SIG-M5 treated with dmso at 0.1 percent for 504 hours (cell line): ENCODE measurements around the gene PCDHGB2.
"Not testable (repeated sequence)": the region's sequence is repeated elsewhere in the genome, so short reads cannot be mapped to it uniquely, and the experiment has no call there.

Experiments used
- DNase-seq: peaks from one replicate; lab custom pipeline; 2025; ENCODE audit not compliant: unreplicated experiment; lab: John Stamatoyannopoulos, UW

PCDHGB2 gene

GRCh38 chr5:141359790-141360426 lies at the start of gene PCDHGB2:
Gene PCDHGB2 (plus strand): TSS chr5:141359994. CDS start chr5:141360136, 142 bp downstream.
- DNase-seq: peak; percentile 51

DNA sequence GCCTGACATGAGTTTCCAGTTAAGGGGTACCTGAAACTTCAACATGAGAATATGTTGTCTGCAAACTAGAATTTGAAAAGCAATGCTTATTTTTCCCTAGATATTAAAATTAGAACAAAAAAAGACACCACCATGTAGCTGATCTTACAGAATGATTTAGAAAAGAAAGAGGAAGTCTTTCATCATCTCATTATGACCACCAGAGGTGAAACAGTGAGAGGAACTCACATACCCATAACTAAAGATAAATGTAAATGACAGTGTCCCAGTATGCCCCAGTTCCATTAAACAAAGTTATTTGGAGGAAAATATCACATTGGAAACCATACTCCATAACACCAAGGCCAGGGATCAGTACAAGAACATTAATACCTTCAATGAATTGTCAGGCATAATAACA lies 46.1 kb upstream of the PCDHGB2 start:
- peak; percentile 13 for DNase-seq

GRCh38 chr5:141316963-141317362 lies 42.8 kb upstream of the PCDHGB2 start:
- not testable (repeated sequence) for DNase-seq

GRCh38 chr5:141319202-141319601 lies 40.6 kb upstream of the PCDHGB2 start:
- no peak for DNase-seq

- no peak for DNase-seq
Measured at GRCh38 chr5:141319699-141320098, 40.1 kb upstream of the PCDHGB2 start.

DNA sequence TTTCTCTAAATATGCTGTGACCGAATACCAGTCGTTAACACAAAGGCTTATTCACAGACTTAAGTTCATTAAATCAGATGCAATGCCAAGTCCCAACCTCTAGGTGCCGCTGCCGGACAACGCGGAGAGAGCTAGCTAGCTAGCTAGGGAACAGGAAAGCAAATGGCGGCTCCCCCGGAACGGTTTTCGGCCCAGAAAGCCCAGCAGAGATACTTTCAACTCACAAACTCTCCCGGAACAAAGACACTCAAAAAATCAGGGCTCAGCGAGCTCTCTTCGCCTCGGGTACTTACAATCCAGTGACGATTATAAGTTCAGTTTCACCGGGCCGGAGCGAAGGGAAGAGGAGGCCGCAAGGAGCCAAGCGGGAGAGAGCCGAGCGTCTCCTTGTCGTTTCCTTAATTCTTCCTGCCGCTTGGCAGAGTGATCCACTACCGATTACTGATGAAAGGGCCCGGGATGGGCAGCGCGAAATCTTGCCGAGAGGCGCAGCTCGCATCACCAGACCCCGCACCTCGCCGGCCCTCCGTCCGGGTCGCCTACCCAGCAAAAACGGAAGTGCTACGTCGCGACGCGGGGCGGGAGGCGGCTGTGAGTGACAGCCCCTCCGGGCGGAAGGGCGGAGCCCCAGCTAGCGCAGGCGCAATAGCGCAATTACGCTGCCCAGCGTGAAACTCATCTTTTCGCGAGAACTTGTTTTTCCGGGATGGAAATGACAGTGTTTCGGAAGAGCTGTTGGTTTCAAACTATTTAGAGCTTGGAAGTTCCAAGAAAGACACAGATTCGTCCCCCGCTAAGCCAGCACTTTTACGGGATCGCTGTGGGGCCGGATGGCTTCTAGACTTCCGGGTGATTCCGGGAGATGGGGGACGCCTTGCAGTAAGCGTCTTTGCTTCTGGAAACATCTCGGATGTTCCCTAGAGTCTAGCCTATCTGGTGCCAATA lies 39.3 kb upstream of the PCDHGB2 start, which contains the start of gene TAF7:
TAF7 (minus strand) TSS at position 560 of the 945 bp plus-strand sequence. CDS start 740 bp downstream, outside the sequence.
- peak; percentile 80 for DNase-seq

DNA sequence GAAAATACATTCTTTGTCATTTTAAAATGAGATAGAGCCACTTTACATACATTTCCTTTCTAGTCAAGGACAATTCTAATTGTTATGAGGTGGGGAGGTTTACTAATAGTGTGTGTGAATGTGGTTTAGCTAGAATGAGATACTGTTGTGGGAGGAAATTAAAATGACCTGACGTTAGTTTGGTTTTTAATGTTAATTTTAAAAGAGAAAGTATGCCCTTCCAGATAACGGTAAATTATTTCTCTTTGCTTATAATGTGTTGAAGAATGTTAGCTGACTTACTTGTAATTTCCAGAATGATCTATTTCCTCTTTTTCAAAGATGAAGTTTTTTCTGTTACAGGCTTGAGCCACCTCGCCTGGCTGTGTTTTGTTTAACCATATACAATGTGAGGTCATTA lies 37.5 kb upstream of the PCDHGB2 start:
- no peak for DNase-seq

- peak; percentile 43 for DNase-seq
Measured at GRCh38 chr5:141326088-141326854, 33.5 kb upstream of the PCDHGB2 start.

DNA sequence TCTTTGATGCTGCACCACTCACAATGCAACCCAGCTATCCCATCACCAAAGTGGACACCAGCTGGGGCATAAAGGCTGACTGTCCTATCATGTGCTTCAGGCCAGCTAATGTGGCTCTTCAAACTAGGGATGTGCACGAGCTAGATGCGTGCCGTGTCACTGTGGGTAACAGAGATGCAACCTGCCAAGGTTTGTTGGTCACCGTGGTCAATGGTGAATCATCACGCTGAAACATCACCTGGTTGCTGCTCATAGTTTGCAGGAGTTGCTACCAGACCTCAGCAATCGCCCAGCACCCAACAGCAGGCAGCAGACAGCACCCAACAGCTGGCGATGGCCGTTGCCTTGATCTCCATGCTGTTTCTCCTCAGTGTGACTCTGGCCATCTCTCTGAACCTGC lies 31.6 kb upstream of the PCDHGB2 start:
- DNase-seq: no peak

DNA sequence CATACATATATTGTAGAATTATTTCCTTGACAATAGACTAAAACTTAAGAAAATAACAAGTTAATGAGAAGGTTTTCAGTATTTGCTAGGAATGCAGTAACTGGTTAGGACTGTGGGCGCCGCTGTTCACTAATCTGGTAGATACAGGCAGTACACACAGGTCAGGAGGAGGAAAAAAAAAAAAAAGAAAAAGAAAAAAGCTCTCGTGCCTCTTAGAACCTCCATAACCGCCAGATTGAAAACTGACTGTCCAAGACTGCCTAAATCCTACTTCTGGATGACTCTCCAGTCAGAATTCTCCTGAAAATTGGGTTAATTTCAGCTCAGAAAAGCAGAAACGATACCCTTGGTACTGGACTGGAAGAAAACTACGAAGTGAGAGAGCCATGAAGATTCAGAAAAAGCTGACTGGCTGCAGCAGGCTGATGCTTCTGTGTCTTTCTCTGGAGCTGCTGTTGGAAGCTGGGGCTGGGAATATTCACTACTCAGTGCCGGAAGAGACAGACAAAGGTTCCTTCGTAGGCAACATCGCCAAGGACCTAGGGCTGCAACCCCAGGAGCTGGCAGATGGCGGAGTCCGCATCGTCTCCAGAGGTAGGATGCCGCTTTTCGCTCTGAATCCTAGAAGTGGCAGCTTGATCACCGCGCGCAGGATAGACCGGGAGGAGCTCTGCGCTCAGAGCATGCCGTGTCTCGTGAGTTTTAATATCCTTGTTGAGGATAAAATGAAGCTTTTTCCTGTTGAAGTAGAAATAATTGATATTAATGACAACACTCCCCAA lies 29.3 kb upstream of the PCDHGB2 start, which contains the start of gene PCDHGA1:
PCDHGA1 (plus strand) TSS at position 216 of the 782 bp plus-strand sequence.
- peak; percentile 36 for DNase-seq

GRCh38 chr5:141332571-141332970 lies 27.2 kb upstream of the PCDHGB2 start:
- DNase-seq: not testable (repeated sequence)

DNA sequence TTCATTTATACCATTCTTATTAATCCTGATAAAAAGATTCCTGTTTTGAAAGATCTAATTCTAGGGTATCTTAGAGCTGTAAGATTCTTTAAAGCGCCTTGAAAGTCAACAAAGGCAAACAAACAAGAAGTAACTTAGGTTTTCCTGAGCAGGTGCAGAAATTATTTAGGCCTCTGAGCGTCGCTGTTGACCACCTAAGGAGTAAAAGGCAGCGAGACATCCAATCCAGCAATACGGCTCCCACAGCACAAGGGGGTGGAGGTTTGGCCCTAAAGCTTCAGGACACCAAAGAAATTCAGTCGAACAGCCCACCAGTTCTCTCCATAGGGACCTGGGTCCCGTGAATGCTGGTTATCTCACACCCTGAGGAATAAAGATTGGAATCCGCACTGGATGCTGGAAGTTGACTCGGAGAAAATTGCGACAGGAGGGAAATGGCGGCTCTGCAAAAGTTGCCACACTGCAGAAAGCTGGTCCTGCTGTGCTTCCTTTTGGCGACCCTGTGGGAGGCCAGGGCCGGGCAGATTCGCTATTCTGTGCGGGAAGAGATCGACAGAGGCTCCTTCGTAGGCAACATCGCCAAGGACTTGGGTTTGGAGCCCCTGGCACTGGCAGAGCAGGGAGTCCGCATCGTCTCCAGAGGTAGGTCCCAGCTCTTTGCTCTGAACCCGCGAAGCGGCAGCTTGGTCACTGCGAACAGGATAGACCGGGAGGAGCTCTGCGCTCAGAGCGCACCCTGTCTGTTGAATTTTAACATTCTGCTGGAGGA lies 21.1 kb upstream of the PCDHGB2 start, which contains the start of gene PCDHGA2:
PCDHGA2 (plus strand) TSS at position 223 of the 769 bp plus-strand sequence.
- DNase-seq: no peak

DNA sequence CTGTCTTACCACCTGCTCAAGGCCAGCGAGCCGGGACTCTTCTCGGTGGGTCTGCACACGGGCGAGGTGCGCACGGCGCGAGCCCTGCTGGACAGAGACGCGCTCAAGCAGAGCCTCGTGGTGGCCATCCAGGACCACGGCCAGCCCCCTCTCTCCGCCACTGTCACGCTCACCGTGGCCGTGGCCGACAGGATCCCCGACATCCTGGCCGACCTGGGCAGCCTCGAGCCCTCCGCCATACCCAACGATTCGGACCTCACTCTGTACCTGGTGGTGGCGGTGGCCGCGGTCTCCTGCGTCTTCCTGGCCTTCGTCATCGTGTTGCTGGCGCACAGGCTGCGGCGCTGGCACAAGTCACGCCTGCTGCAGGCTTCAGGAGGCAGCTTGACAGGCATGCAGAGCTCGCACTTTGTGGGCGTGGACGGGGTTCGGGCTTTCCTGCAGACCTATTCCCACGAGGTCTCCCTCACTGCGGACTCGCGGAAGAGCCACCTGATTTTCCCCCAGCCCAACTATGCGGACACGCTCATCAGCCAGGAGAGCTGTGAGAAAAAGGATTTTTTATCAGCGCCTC lies 18.9 kb upstream of the PCDHGB2 start:
- not testable (repeated sequence) for DNase-seq

DNA sequence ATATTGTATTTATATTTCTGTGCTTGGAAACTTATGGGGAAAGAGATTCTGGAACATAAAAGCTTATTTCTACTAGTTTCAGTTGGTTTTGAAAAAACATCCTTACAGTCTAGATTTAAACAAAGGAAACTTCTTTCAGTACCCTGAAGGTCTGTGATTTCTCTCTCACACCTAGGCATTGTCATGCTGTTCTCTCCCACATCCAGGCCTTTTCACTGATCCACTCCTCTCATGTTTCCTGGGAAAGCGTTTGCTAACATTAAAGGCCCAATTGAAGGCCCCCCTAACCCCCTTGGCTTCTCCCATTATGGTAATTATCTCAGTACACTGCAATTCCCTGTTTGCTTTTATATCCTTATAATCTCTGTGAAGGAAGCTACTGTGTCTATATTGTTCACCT lies 17.0 kb upstream of the PCDHGB2 start:
- no peak for DNase-seq

GRCh38 chr5:141343242-141343952 lies 16.4 kb upstream of the PCDHGB2 start, which contains the start of gene PCDHGA3:
Gene PCDHGA3 (plus strand): TSS chr5:141343829. CDS start chr5:141344034, 205 bp downstream.
- no peak for DNase-seq

DNA sequence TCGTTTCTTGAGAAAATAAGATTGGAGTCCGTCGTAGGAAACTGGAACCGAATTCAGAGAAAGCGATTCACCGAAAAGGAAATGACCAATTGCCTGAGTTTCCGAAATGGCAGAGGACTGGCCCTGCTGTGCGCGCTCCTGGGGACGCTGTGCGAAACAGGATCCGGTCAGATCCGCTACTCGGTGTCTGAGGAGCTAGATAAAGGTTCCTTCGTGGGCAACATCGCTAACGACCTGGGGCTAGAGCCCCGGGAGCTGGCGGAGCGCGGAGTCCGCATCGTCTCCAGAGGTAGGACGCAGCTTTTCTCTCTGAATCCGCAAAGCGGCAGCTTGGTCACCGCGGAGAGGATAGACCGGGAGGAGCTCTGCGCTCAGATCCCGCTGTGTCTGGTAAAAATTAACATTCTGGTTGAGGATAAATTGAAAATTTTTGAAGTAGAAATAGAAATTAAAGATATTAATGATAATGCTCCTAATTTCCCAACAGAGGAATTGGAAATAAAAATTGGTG lies 15.8 kb upstream of the PCDHGB2 start:
- DNase-seq: no peak

DNA sequence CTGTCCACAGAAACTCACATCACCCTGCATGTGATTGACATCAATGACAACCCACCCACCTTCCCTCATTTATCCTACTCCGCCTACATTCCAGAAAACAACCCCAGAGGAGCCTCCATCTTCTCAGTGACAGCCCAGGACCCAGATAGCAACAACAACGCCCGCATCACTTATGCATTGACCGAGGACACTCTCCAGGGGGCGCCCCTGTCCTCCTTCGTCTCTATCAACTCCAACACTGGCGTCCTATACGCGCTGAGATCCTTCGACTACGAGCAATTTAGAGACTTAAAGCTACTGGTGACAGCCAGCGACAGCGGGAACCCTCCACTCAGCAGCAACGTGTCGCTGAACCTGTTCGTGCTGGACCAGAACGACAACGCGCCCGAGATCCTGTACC lies 14.5 kb upstream of the PCDHGB2 start:
- no peak for DNase-seq

DNA sequence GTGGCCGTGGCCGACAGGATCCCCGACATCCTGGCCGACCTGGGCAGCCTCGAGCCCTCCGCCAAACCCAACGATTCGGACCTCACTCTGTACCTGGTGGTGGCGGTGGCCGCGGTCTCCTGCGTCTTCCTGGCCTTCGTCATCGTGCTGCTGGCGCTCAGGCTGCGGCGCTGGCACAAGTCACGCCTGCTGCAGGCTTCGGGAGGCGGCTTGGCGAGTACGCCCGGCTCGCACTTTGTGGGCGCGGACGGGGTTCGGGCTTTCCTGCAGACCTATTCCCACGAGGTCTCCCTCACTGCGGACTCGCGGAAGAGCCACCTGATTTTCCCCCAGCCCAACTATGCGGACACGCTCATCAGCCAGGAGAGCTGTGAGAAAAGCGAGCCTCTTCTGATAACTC lies 13.8 kb upstream of the PCDHGB2 start:
- DNase-seq: not testable (repeated sequence)
